H9 (cell line): Measurements from ENCODE around the gene CDC27. TPM values are rescaled to one million over a fixed set of nuclear protein-coding genes. Genes with fewer than 3 reads are reported as not detected.

ENCODE experiments used
- DNase-seq: peaks from one replicate; pipeline ENCODE4 v3.0.0-alpha.2; 2017
- H2AFZ ChIP-seq: one replicate; pipeline ENCODE4 v1.6.1; 2013; ENCODE audit warnings: mild to moderate bottlenecking, low read length, control low read depth, moderate library complexity
- H2AK5ac ChIP-seq: 2 replicates; pipeline ENCODE4 v1.6.1; 2013; ENCODE audit warnings: low read length, control low read depth, mixed read lengths; ENCODE audit not compliant: insufficient read length
- H2BK120ac ChIP-seq: one replicate; pipeline ENCODE4 v1.6.1; 2013; ENCODE audit warnings: low read depth, mild to moderate bottlenecking, low read length, control low read depth, inconsistent platforms; ENCODE audit not compliant: poor library complexity, severe bottlenecking
- H2BK12ac ChIP-seq: 2 replicates; pipeline ENCODE4 v1.6.1; 2013; ENCODE audit warnings: low read length, control low read depth, mixed read lengths, low read depth; ENCODE audit not compliant: insufficient read length
- H2BK15ac ChIP-seq: 2 replicates; pipeline ENCODE4 v1.6.1; 2013; ENCODE audit warnings: low read depth, low read length, control low read depth
- H2BK20ac ChIP-seq: one replicate; pipeline ENCODE4 v1.6.1; 2013; ENCODE audit warnings: low read depth, mild to moderate bottlenecking, low read length, control low read depth, inconsistent platforms; ENCODE audit not compliant: poor library complexity, severe bottlenecking
- H2BK5ac ChIP-seq: 2 replicates; pipeline ENCODE4 v1.6.1; 2013; ENCODE audit warnings: low read length, control low read depth, mixed read lengths; ENCODE audit not compliant: insufficient read length
- H3K14ac ChIP-seq: 2 replicates; pipeline ENCODE4 v1.6.1; 2013; ENCODE audit warnings: low read length, control low read depth; ENCODE audit not compliant: insufficient read depth
- H3K18ac ChIP-seq: 2 replicates; pipeline ENCODE4 v1.6.1; 2013; ENCODE audit warnings: low read depth, mild to moderate bottlenecking, mixed read lengths, low read length, control low read depth; ENCODE audit not compliant: insufficient read length
- H3K23ac ChIP-seq: 2 replicates; pipeline ENCODE4 v1.6.1; 2013; ENCODE audit warnings: low read length, control low read depth, mixed read lengths, low read depth; ENCODE audit not compliant: insufficient read length
- H3K23me2 ChIP-seq: 2 replicates; pipeline ENCODE4 v1.6.1; 2013; ENCODE audit warnings: low read depth, mild to moderate bottlenecking, mixed read lengths, low read length, control low read depth; ENCODE audit not compliant: insufficient read length, poor library complexity, severe bottlenecking
- H3K27ac ChIP-seq: 2 replicates; pipeline ENCODE4 v1.5.1; 2013; ENCODE audit warnings: low read length, control low read depth, mixed read lengths, low read depth; ENCODE audit not compliant: insufficient read length
- H3K27me3 ChIP-seq: 2 replicates; pipeline ENCODE4 v1.6.1; 2013; ENCODE audit warnings: low read length, control low read depth, inconsistent platforms; ENCODE audit not compliant: insufficient read depth
- H3K4ac ChIP-seq: 2 replicates; pipeline ENCODE4 v1.6.1; 2013; ENCODE audit warnings: low read depth, mild to moderate bottlenecking, control low read depth, inconsistent platforms, low read length, moderate library complexity
- H3K4me1 ChIP-seq: 2 replicates; pipeline ENCODE4 v1.6.1; 2013; ENCODE audit warnings: low read length, control low read depth, inconsistent platforms; ENCODE audit not compliant: insufficient read depth
- H3K4me2 ChIP-seq: 2 replicates; pipeline ENCODE4 v1.6.1; 2013; ENCODE audit warnings: low read length, control low read depth, mixed read lengths; ENCODE audit not compliant: insufficient read length, insufficient read depth
- H3K56ac ChIP-seq: 2 replicates; pipeline ENCODE4 v1.6.1; 2013; ENCODE audit warnings: low read depth, mild to moderate bottlenecking, mixed read lengths, low read length, control low read depth; ENCODE audit not compliant: insufficient read length
- H3K79me1 ChIP-seq: 2 replicates; pipeline ENCODE4 v1.6.1; 2013; ENCODE audit warnings: low read depth, mild to moderate bottlenecking, moderate library complexity, low read length, control low read depth, inconsistent platforms; ENCODE audit not compliant: insufficient read depth, poor library complexity, severe bottlenecking
- H3K79me2 ChIP-seq: 2 replicates; pipeline ENCODE4 v1.6.1; 2013; ENCODE audit warnings: low read length, control low read depth, inconsistent platforms; ENCODE audit not compliant: insufficient read depth
- H3K9ac ChIP-seq: 2 replicates; pipeline ENCODE4 v1.6.1; 2013; ENCODE audit warnings: low read length, control low read depth, mixed read lengths; ENCODE audit not compliant: insufficient read length; ENCODE audit errors: extremely low read depth
- H3K9me3 ChIP-seq: one replicate; pipeline ENCODE4 v1.6.1; 2013; ENCODE audit warnings: low read depth, low read length, inconsistent platforms; ENCODE audit not compliant: control insufficient read depth
- H3T11ph ChIP-seq: one replicate; pipeline ENCODE4 v1.6.1; 2013; ENCODE audit warnings: mild to moderate bottlenecking, low read length, control low read depth, inconsistent platforms
- H4K20me1 ChIP-seq: one replicate; pipeline ENCODE4 v1.6.1; 2013; ENCODE audit not compliant: control insufficient read depth, insufficient read length, insufficient read depth
- H4K5ac ChIP-seq: 2 replicates; pipeline ENCODE4 v1.6.1; 2013; ENCODE audit warnings: low read depth, mild to moderate bottlenecking, mixed read lengths, low read length, control low read depth; ENCODE audit not compliant: insufficient read length
- H4K8ac ChIP-seq: replicated peaks from 2 replicates; pipeline ENCODE4 v1.6.1; 2013; ENCODE audit warnings: low read length, control low read depth, mixed read lengths, low read depth; ENCODE audit not compliant: insufficient read length
- H4K91ac ChIP-seq: 2 replicates; pipeline ENCODE4 v1.6.1; 2013; ENCODE audit warnings: low read depth, mild to moderate bottlenecking, moderate library complexity, mixed read lengths, low read length, control low read depth; ENCODE audit not compliant: insufficient read length
- H3K27ac Mint-ChIP-seq, 3 experiments: 2 replicates in 2 of 3; 3 replicates in 1 of 3; pipeline ENCODE4 v1.8.0; 2020 to 2021; ENCODE audit warnings: mixed read lengths in 3 of 3, mild to moderate bottlenecking in 1 of 3, moderate library complexity in 1 of 3
- H3K27me3 Mint-ChIP-seq: 2 replicates; pipeline ENCODE4 v1.8.0; 2021; ENCODE audit warnings: low read depth, mild to moderate bottlenecking, moderate library complexity, mixed read lengths
- H3K36me3 Mint-ChIP-seq, 3 experiments: 2 replicates in 2 of 3; 3 replicates in 1 of 3; pipeline ENCODE4 v1.8.0; 2020 to 2021; ENCODE audit warnings: low read depth in 3 of 3, mixed read lengths in 3 of 3; ENCODE audit not compliant: insufficient read depth in 1 of 3
- H3K4me1 Mint-ChIP-seq, 2 experiments: 2 replicates each; pipeline ENCODE4 v1.8.0; 2020; ENCODE audit warnings: mixed read lengths in 2 of 2
- H3K4me3 Mint-ChIP-seq, 2 experiments: 2 replicates in 1 of 2; 3 replicates in 1 of 2; pipeline ENCODE4 v1.8.0; 2020 to 2021; ENCODE audit warnings: mild to moderate bottlenecking in 2 of 2, mixed read lengths in 2 of 2, moderate library complexity in 1 of 2
- H3K9me3 Mint-ChIP-seq, 2 experiments: 2 replicates in 1 of 2; 3 replicates in 1 of 2; pipeline ENCODE4 v1.8.0; 2020; ENCODE audit warnings: mild to moderate bottlenecking in 2 of 2, mixed read lengths in 2 of 2, moderate library complexity in 1 of 2
- CTCF ChIP-seq: fragments of 200-600 bp; sonication (generic); conservative IDR thresholded peaks from 3 replicates; pipeline ENCODE4 v1.8.0; 2021; ENCODE audit warnings: antibody characterized with exemption, mild to moderate bottlenecking
- WGBS: extraction: QIAGEN DNeasy Blood & Tissue Kit; methylation state at CpG from one replicate; pipeline ENCODE4 v1.1.7; 2013; ENCODE audit warnings: missing lambda C conversion rate, low lambda C conversion rate, mixed read lengths; ENCODE audit not compliant: insufficient read length; ENCODE audit errors: extremely low coverage; 5-methylcytosine and 5-hydroxymethylcytosine counted together
- total RNA-seq: library from RNA; stranded (reverse); gene quantifications from 2 replicates; pipeline ENCODE4 v1.2.1, GENCODE V29; 2021

CDC27 gene
- total RNA-seq, 1 experiment from 2014 or later: 82.5 TPM

- Histone ChIP-seq H3K18ac (no peak overlapping the region), H3K79me2 (no peaks in the 10 kb centered on the region), H3K23me2 (no peaks in the 10 kb centered on the region), H3T11ph (no peak overlapping the region), H2AFZ (no peak overlapping the region), H3K56ac (no peak overlapping the region), H3K27me3 (no peaks in the 10 kb centered on the region), H3K27ac (no peak overlapping the region), H3K79me1 (no peaks in the 10 kb centered on the region), H3K9me3 (no peaks in the 10 kb centered on the region), H2BK20ac (no peak overlapping the region), H2BK5ac (no peak overlapping the region), H2AK5ac (no peak overlapping the region), H3K14ac (no peak overlapping the region), H3K23ac (no peak overlapping the region), H4K8ac (no peak overlapping the region), H4K91ac (no peak overlapping the region), H4K5ac (no peak overlapping the region), H3K4me1 (peaks cover 4% of the 10 kb centered on the region; the same call in 1 of the 2 replicates), H3K4me2 (no peak overlapping the region), H2BK120ac (no peak overlapping the region), H3K9ac (no peak overlapping the region), H2BK12ac (no peak overlapping the region), H4K20me1 (no peaks in the 10 kb centered on the region), H2BK15ac (no peak overlapping the region), H3K4ac (no peak overlapping the region)
- H3K27ac Mint-ChIP-seq: no peak overlapping the region; a peak in 1 of 7 replicates
- WGBS: no CpG with 5 or more reads among the region's 3 CpGs
- peaks cover 33% of the 10 kb centered on the region for H3K27me3 Mint-ChIP-seq
- H3K4me1 Mint-ChIP-seq: peaks cover 21 to 25% of the 10 kb centered on the region in 2 experiments
- no peak overlapping the region for H3K4me3 Mint-ChIP-seq
- no peak for TF ChIP-seq CTCF
- peaks cover 0 to 13% (median 9%) of the 10 kb centered on the region in 3 experiments; a peak in 4 of 7 replicates for H3K36me3 Mint-ChIP-seq
- peaks cover 13 to 22% of the 10 kb centered on the region in 2 experiments for H3K9me3 Mint-ChIP-seq
- no peak for DNase-seq
These were observed 36.4 kb upstream of the CDC27 start for GRCh38 chr17:47225436-47225858.
